ENCODE results near the gene SNTG2.
A peak's percentile ranks its signal among the peaks of the same experiment; 100 is the strongest.
"Not testable (repeated sequence)": the region's sequence is repeated elsewhere in the genome, so short reads cannot be mapped to it uniquely, and the experiment has no call there.

The SNTG2 gene

DNA sequence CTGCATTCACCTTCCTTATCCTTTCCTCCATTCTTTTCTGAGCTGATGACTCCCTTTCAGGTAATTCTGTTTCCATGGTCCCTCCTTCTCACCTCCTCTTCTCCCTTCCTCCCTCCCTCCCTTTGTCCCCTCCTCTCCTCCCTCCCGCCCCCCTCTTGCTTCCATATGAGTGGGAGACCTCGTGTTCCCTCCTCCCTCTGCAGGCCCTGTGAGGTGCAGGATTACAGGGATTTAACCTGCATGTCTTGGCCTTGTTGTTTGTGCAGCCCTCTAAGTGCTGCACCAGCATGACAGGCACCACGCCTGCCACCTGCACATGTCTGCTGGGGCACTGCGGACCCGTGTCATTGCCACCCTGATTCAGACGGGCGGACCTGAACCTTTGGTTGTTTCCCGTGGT is 103.1 kb downstream of the SNTG2 start:
- no peak for DNase-seq (ENCODE audit: low spot score)

DNA sequence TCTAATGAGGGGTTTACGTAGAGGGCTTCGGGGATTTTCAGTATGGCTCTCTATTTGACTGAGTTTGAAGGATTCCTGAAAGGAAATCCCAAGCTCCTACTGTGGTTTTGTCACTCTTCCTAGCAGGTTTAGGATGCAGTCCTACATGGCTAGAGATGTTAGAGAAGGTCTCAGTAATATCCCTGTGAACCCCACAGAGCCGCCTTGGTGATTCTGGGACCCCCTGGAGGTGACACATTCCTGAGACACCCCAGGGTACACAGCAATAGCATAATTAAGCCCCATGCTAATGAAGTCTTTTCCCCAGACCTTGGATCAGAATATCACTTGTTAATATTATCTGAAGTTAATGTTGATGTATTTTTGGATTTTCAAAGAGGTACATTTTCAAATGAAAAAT is 103.8 kb downstream of the SNTG2 start:
- no peak for DNase-seq (ENCODE audit: low spot score)

DNA sequence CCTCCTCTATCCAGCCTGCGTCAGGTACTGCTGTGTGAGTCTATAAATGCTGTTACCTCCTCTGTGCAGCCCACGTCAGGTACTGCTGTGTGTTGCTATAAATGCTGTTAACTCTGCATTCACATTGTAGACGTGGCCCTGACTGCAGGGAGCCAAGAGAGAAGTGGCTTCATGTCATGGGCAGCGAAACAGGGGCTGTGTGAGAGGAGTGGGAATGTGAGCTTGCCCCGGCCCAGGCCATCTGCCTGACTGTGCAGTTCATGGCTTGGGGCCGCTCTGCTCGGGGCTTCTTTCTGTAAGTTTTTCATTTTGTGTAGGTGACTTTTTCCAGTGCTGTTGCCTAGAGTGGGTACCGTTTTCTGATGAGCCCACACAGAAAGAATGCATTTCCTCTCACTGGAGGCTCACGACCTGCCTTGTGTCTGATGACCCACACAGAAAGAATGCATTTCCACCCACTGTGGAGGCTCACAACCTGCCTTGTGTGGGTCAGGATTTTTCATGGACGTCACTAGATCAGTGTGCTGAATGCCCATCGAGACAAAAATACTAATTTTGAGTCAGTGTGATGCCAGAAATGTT is 104.5 kb downstream of the SNTG2 start:
- DNase-seq (ENCODE audit: low spot score), result peak; percentile 17

DNA sequence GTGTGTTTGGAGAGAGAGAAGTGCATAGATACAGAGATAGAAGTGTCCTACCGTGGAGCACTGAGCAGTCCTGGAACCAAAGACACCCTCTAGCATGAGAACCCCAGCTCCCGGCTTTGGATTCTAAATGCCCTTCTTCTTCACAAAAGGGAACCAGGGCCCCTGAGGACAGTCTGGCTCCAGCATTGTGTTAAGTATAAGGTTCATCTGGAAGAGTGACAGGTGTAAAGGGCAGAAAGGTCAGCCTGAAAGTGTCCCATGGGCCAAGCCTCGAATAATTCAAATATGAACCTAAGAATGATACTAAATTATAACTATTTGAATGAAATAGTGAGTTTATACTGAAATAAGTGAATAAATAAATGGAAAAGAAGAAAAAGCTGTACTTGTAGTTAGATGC is 109.7 kb downstream of the SNTG2 start:
- no peak for DNase-seq (ENCODE audit: low spot score)

DNA sequence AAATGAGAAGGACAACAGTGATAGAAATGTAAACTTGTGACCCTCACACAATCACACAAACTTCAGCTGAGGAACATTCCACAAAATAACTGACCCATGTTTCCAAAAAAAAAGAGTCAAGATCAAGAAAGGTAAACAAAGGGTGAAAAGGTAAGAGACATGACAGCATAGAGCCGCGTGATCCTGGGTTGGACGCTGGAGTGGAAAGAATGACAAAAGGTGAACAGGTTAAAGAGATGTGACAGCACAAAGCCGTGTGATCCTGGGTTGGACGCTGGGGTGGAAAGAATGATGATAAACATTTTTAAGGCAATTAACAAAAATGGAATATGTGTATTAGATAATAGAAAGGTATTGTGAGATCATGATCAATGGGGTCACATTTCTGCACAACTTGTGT is 110.3 kb downstream of the SNTG2 start:
- no peak for DNase-seq (ENCODE audit: low spot score)

DNA sequence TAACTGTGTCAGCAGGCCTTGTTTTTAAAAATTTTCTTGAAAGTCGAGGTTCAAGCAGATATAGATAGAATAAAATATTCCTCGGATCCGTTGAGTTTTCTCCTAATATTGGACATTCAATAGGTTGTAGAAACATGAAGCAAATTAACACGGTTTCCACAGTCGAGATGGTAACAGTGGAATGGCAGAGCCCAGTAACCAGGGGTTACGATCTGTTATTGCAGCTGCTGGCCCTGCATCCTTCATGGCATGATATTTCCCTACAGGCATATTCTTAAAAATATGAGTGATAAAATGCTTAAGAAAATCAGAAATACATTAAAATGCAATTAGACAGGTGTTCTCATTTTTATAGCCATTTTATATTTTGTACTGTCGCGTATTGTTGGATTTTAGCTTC is 117.6 kb downstream of the SNTG2 start:
- DNase-seq (ENCODE audit: low spot score), result no peak

DNA sequence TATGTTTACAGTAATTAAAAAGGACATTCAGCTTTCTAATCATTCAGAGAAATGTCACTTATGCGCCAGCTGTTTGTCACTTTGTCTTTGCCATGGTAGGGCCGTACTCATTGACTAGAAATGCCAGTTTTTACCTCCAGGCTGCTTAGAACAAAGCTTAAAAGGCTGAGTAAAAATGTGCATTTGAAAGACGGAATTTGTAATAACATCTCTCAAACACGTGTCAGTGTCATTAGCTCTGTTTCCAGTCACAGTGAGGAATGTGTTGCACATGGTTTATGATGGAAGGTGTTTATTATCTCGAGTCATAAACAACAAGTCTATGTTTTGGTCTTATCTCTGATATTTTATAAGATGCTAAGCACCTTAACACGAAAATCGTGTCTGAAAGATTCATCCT is 118.2 kb downstream of the SNTG2 start:
- DNase-seq (ENCODE audit: low spot score), result no peak

DNA sequence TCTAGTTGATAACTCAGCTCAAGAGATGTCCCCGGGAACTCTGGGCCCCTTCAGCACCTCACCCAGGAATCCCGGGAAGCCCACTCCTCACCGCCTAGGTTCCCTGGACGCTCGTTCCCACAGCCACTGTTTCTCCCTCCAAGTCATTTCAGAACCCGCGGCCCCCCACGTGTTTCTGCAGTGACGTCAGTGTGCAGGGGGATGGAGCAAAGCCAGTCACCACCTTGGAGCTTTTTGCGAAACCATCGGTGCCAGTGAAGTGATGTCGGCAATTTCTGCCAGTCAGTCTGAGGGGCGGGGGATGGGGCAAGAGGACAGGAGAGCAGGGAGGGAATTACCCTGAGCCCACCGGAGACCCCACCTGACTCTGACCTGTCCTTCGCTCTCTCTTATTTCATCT is 119.2 kb downstream of the SNTG2 start:
- no peak for DNase-seq (ENCODE audit: low spot score)

DNA sequence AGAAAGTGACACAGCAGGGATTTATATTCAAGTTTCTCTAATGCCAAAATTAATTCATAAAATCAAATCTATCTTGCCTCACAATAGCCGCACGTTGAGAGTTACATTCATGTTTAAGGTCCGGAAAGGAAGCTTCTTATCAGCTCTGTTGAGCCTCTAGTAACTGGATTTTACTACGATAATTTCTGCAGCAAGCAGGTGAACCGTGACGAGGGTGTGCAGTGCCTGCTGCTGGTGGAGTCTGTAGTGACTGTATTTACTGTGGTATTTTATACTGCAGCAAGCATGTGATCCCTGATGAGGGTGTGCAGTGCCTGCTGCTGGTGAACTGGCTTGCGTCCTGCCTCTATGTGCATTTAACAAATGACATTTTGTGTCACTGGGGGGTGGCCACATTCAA is 120.0 kb downstream of the SNTG2 start:
- DNase-seq (ENCODE audit: low spot score), result no peak

DNA sequence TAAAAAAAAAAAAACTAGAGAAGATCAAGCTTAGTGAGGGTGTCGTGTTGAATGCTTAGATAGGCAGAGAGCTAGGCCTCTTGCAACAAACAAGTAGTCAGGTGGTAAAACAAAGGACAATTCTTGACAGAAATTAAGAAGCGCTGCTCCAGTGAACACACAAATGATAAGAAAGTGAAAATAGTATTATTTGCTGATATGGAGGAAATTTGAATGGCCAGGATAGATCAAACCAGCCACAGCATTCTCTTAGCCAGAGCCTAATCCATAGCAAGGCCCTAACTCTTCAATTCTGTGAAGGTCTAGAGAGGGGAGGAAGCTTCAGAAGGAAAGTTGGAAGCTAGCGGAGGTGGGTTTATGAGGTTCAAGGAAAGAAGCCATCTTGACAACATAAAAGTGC is 121.0 kb downstream of the SNTG2 start:
- DNase-seq (ENCODE audit: low spot score), result no peak

DNA sequence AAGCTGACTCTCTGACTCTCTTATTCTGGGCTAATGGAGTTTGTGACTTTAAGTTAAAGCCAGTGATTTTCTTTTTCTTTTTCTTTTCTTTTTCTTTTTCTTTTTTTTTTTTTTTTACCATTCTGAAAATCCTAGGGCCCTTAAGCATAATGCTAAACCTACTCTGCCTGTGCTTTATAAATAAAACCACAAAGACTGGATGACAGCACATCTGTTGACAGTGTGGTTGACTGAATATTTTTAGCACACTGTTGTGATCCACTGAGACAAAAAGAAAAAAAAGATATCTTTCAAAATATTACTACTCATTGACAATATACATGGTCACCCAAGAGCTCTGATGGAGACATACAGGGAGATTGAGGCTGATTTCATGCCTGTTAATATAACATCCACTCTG is 121.6 kb downstream of the SNTG2 start:
- DNase-seq (ENCODE audit: low spot score), result no peak

DNA sequence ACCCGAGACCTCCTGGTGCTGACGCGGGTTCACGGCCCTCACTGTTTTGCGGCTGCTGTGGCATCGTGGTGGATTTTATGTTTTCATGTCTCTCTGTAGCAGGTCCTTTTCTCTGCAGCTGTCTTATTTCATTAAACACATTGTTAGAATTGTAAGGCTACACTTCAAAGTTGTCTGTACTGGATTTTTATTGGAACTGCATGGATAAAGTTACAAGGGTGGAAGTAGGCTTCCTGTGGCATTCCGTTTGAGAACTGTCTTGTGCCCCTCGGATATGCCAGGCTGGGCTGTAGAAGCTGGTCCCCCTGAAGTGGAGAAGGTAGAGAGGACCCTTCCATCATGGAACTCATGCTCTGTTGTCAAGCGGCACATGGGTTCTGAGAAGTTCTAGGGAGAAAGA is 127.3 kb downstream of the SNTG2 start:
- no peak for DNase-seq (ENCODE audit: low spot score)

DNA sequence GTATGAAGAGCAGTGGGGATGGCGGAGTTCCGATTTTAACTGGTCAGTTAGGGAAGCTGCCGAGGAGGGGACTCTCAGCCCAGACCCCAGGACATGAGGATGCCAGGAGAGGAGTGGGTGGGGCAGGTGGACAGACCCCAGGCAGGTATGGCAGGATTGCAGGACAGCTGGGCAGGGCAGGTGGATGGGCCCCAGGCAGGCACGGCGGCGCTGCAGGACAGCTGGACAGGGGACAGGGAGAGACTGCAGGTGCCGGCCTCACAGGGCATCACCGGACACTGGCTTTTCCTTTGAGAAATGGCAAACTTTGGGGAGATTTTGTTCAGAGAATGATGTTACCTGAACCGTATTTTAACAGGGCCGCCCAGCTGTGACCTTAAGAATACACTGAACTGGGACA is 127.7 kb downstream of the SNTG2 start:
- no peak for DNase-seq (ENCODE audit: low spot score)

DNA sequence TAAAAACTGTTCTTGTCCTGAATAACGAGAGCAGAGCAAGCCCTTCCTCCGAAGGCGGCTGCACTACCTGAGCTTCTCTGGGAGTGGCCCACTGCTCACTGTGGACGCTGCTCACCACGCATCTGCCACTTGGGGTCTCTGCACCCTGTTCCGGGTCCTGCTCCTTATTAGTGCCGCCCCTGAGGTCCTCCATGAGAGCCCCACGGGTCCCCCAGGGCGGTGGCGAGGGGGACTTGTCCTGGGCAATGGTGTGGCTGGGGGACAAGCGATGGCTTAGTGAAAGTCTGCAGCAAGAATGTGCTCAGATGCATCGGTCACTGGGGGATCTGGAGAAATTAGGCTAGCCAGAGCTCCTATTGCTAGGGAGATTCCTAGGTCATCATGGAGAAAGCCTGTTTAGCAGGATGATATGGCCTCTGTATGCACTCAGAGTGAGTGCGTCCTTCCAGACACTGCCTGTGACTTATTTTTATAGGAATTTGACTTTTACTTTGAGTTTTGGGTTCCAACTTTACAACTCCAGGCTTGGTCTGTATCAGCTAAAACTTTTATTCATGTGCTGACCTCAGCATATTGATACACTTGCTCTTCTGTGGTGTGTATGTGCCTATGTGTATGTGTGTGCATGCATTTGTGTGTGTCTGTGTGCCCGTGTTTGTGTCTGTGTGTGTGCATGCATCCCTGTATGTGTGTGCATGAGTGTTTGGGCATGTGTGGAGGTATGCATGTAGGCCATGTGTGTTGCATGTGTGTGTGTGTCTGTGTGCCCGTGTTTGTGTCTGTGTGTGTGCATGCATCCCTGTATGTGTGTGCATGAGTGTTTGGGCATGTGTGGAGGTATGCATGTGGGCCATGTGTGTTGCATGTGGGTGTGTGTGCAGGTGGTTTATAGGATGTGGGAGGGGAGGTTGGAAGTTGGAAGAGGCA is 129.5 kb downstream of the SNTG2 start:
- no peak for DNase-seq (ENCODE audit: low spot score)

DNA sequence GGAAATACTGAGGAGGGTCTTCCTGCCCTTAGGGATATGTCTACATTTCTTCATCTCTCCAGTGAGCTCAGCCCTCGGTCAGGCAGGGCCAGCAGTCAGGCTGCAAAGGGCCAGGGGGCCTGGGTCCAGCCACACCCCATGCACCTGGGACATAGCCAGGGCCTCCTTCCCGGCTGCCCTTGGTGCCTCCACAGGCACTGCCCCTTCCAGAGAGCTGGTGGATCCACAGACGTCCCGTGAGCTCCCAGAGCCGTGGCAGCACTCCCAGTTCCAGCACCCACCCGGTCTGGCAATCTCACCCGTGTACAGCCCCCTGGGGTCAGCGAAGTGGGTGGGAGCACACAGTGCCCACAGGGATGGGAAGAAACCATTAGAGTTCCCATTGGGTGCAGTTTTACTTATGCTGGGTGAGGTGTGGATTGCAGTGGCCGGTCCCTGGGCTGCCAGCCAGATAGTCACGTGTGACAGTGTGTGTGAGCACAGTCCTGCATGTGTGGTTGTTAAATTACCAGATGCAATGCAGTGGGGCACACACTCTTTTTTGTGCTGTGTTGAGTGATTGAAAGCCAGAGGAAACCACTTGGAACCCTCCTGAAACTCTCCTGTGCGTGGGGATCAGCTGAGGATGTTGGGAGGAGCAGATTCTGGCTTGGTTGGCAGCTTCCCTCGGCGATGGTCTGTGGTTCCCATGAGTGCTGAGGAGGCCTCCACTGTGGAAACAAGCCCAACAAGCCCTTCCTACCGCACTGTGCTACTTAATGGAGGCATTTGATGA is 131.0 kb downstream of the SNTG2 start:
- no peak for DNase-seq (ENCODE audit: low spot score)

DNA sequence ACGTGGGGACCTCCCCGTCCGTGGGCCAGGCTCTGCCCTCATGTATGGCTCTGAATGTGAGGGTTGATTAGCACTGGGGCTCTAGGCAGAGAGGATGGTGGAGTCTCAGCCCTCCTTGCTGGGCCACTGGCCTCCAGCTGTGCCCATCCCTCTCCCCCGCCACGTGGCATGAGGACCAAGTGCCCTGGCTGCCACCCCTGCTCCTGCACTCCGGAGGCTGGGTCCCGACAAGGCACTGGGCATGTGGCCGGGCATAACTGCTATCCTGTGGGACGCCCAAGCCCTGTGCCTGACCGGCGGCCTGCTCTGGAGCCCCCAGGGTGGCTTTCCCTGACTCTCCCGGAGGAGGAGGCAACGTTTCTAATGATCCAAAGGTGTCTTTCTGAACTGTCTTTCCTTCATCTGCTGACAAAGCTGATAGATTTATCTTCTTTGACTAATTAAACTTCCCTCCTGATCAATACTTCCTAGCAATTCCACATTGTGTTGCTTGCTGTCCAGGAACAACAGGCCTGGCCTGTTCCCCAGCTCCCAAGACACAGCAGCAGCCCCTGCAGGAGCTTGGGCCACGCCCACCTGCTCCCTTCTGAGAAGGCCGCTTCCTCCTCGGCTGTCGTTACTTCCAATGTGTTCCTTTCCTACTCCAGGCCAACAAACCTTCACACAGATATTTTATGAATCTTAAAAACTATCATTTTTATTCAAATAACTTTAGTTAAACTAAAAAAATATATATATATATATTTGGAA is 132.0 kb downstream of the SNTG2 start:
- no peak for DNase-seq (ENCODE audit: low spot score)

DNA sequence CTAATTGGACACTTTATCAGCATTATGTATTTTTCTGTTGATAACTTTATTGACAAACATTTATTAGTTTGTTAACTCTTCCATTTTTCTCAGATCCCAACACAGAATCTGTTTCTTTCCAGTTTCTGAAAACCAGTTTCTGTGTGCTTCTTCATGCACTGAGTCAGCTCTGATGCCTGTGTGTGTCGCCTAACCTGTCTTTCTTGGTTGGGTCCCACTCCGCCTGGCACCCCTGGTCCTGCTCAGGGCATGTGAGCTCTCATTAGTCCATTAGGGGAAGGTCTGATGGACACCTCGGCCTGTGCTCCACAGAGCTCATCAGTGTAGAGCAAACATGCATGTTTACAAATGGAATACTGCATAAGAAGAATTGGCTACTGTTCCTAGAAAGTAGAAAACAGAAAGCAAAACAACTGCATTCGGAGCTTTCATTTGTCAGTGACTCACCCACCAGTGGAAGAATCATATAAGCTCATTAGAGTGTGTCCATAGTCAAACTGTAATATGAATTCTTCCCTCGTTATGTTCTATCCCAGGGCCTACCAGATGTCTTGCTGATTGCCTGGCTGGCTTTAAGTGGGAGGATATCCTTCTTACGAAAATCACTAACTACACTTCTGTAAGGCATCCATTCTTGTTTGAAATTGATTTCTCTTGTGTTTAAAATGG is 137.7 kb downstream of the SNTG2 start:
- no peak for DNase-seq (ENCODE audit: low spot score)

DNA sequence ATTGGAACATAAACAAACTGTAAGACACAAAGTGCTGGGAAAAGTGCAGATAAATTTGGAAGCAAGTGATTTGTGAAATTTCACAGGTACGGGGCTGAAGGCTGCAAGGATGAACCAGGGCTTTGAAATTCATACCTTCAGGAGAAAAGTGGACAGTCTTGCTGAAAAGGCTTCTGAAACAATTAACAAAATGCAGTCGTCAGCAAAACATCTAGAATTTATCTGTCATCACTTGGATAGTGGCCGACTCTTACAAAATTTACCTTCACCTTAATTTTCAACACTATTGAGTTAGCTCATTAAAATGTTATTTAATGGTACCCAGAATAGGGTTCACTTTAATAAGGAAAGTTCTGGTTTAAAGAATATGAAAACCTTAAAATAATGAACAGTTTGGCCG is 138.3 kb downstream of the SNTG2 start:
- DNase-seq (ENCODE audit: low spot score), result no peak

DNA sequence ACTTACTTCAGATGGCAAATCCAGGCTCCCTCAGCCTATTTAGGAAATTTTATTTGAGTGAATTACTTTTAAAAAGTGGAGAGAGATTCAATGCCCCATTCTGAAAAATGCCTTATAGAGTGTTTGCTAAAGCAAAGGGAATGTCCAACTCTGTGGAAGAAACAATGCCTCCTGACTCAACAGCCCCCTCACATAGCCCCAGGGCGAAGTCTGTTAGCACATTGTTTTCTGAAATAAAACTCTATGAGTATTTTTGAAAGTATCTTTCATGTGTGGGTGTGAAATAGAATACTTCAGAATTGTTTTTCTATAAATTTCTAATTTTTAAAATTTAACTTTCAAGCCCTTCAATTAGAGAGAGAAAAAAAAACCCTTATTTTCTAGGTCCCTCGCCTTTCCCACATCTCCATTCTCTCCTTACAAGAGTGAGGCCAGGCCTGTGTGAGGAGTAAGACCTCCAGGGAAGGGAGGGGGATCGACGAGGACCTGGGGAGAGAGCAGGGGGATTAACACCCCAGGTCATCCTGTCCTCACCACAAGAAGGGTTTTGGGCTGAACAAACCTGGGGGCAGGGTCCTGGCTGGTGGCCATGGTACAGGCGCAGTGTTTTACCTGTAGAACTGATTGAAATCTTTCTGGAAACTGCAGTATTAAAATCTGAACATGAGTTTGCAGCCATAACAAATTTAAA is 141.4 kb downstream of the SNTG2 start:
- DNase-seq (ENCODE audit: low spot score), result no peak

DNA sequence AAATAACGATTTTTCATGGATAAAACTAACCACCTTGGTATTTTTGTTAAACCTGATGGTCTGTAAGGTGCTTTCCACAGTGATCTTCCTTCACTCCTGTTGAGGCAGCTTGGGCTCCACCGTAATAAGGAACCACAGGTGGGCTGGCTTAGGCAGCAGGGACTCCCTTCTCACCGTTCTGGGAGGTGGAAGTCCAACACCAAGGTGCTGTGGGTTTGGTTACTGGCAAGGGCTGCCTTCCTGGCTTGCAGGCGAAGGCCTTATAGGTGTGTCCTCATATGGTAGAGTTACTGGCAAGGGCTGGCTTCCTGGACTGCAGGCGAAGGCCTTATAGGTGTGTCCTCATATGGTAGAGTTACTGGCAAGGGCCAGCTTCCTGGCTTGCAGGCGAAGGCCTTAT is 143.0 kb downstream of the SNTG2 start:
- not testable (repeated sequence) for DNase-seq (ENCODE audit: low spot score)

DNA sequence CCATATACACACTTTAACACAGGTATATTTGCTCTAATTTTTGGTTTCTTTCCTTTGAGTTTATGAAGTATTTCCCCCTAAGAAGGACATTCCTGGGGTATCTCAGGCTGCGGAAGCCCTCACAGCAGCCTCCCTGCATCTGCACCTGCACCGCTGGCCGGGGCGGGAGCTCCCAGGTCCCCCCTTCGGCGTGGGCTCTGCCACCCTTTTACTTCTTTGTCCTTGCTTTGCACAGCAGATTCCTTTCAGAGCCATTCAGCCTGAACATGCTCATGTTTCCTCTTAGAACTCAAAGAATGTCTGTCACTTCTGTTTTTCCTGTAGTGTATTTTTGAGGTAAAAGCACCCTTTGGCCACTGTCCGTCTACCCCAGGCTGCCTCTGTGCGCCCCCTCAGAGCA is 146.5 kb downstream of the SNTG2 start:
- DNase-seq (ENCODE audit: low spot score), result no peak

Measured in SW480 (cell line).